ENCODE measurements around the gene SAPCD2.

The SAPCD2 gene

GRCh38 chr9:137017071-137017470, 53.3 kb downstream of the SAPCD2 start:
- DNase-seq (ENCODE audit: low read depth), result no peak

- DNase-seq (ENCODE audit: low read depth), result no peak
Measured at GRCh38 chr9:137016436-137016835, 53.9 kb downstream of the SAPCD2 start.

DNA sequence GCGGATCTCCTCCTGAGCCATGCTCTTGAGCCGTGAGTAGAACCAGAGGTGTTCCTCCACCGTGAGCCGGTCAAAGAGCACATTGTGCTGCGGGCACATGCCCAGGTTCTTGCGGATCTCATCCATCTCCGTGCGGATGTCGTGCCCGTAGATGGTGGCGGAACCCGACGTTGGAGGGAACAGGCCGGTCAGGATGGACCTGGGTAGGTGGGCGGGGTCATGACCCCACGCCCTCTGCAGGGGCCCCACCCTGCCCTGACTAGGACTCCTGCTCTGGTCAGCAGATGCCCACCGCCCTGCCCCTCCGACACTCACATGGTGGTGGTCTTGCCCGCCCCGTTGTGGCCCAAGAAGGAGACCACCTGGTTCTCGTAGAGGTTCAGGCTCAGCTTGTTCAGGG, 54.4 kb downstream of the SAPCD2 start:
- no peak for DNase-seq (ENCODE audit: low read depth)

DNA sequence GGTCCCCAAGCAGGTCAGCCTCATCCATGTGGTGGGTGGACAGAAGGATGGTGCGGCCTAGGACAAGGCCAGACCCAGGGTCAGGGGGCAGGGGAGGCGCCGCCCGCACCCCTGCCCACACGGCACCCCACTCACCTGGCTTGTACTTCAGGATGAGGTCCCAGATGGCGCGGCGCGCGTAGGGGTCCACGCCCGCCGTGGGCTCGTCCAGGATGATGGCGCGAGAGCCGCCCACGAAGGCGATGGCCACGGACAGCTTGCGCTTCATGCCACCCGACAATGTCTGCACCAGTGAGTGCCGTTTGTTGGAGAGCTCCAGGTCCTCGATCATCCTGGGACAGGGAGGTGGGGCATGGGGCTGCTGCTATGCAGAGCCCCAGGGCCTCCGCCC, 54.8 kb downstream of the SAPCD2 start:
- no peak for DNase-seq (ENCODE audit: low read depth)

DNA sequence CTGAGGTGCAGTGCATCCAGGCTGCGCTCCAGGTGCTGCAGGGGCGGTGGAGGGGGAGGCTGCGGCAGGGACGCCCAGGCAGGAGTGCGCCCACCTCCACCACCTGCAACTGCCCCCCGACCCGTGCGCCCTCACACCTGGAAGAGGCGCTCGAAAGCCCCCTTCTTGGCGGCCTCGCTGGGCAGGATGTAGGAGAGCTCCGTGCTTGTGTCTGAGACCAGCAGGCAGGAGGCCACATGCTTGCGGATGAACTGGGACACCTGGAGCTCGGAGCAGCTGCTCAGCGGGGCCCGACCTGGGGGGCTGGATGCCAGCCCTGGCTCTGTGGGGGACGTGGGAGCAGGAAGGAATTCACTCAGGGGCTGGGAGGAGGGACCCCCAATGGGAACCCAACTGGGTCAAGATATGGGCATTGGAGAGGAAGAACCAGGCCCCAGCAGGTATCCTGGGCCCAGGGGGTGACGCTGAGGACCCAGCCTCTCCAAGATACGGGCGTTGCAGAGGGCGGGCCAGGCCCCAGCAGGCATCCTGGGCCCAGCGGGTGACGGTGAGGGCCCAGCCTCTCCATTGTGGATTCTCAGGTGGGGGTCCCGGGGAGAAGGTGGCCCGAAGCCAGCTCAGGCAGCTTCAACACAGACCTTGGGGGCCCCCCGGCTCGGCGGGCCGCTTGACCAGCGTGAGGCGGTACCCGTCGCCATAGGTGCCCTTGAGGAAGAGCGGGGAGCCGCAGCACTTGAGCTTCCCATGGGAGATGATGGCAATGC, 55.4 kb downstream of the SAPCD2 start:
- DNase-seq (ENCODE audit: low read depth), result no peak

- no peak for DNase-seq (ENCODE audit: low read depth)
Measured at GRCh38 chr9:137014166-137014565, 56.2 kb downstream of the SAPCD2 start.

DNA sequence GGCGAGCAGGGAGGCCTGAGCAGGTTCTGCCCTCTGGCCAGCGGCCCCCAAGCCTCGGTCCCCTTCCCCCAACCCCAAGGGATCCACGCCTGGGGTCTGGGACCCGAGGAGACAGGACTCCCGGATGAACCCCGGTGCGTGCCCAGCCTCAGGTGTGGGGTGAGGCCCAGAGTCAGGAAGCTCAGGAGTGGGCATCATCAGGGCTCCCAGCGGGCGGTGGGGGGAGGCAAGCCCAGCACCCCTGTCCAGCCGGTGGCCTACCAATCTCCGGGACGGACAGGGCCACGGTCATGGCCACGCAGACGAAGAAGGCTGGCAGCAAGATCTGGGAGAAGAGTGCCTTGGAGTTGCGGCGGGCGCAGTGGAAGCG, 56.8 kb downstream of the SAPCD2 start:
- no peak for DNase-seq (ENCODE audit: low read depth)

- DNase-seq (ENCODE audit: low read depth), result no peak
Measured at GRCh38 chr9:137012694-137013570, 57.4 kb downstream of the SAPCD2 start.

Measured in stimulated activated CD8-positive, alpha-beta memory T cell treated with anti-CD3 and anti-CD28 coated beads, Interleukin-15, amount 100 ng/mL, for 1 hour (primary cell).